Measurements from ENCODE around the gene TAP2. TPM values are rescaled to one million over a fixed set of nuclear protein-coding genes. Genes with fewer than 3 reads are reported as not detected.
"Not testable (repeated sequence)": the region's sequence is repeated elsewhere in the genome, so short reads cannot be mapped to it uniquely, and the experiment has no call there.

TAP2 gene
- total RNA-seq, 2 experiments from 2014 or later, result 178 to 199 TPM

- POLR2A ChIA-PET, result no interaction called here
These were observed 18.8 kb downstream of the TAP2 start for GRCh38 chr6:32819729-32820128.

GRCh38 chr6:32818867-32819266, 19.7 kb downstream of the TAP2 start:
- ChIA-PET POLR2A (no interaction called here), CTCF (no interaction called here)

More at GRCh38 chr6:32819729-32820128, 18.8 kb downstream of the TAP2 start:
- CTCF ChIA-PET, result interaction anchor here (0.9 kb wide), 1 partner anchor 19 kb away, joined by 3 read pairs; the partner anchor contains the start of gene TAP2

GRCh38 chr6:32816746-32817204, 21.8 kb downstream of the TAP2 start, which contains the start of gene HLA-DOB:
TSS of gene HLA-DOB (minus strand) at chr6:32817002. CDS start at chr6:32816951, 51 bp downstream.
- CTCF ChIA-PET, result no interaction called here

GRCh38 chr6:32815996-32816395, 22.5 kb downstream of the TAP2 start:
- ChIA-PET CTCF (no interaction called here), POLR2A (no interaction called here)

More at GRCh38 chr6:32816746-32817204, 21.8 kb downstream of the TAP2 start, which contains the start of gene HLA-DOB:
- POLR2A ChIA-PET, result no interaction called here

- CTCF ChIA-PET, result no interaction called here
- POLR2A ChIA-PET, result interaction anchor here (0.6 kb wide), 1 partner anchor 62 kb away, joined by 4 read pairs; no protein-coding TSS in a partner anchor
These were observed 23.4 kb downstream of the TAP2 start for GRCh38 chr6:32815115-32815514.

- ChIA-PET CTCF (no interaction called here), POLR2A (interaction anchor here (0.6 kb wide), 1 partner anchor 63 kb away, joined by 4 read pairs; no protein-coding TSS in a partner anchor)
These were observed 24.4 kb downstream of the TAP2 start for GRCh38 chr6:32814145-32814544.

GRCh38 chr6:32809171-32809570, 29.4 kb downstream of the TAP2 start:
- ChIA-PET CTCF (interaction anchor here (0.6 to 1.0 kb wide), 2 partner anchors 395 to 716 kb away, joined by 3 read pairs; no protein-coding TSS in a partner anchor), POLR2A (no interaction called here)

- CTCF ChIA-PET, result interaction anchor here (1.4 to 1.5 kb wide), 2 partner anchors 61 to 394 kb away, joined by 3 read pairs; no protein-coding TSS in a partner anchor
- POLR2A ChIA-PET, result no interaction called here
These were observed 31.4 kb downstream of the TAP2 start for GRCh38 chr6:32807020-32807580.

GRCh38 chr6:32805404-32805803, 33.1 kb downstream of the TAP2 start:
- POLR2A ChIA-PET, CTCF ChIA-PET: not testable (repeated sequence)

GRCh38 chr6:32803416-32803815, 35.1 kb downstream of the TAP2 start:
- ChIA-PET POLR2A (no interaction called here), CTCF (no interaction called here)

- ChIA-PET CTCF (interaction anchor here (0.8 to 1.2 kb wide), 3 partner anchors 10 to 38 kb away, joined by 3 to 5 read pairs (median 4); partner anchors contain the start of gene TAP2), POLR2A (no interaction called here)
These were observed 38.8 kb downstream of the TAP2 start for GRCh38 chr6:32799740-32800139.

- ChIA-PET CTCF (interaction anchor here (0.8 to 1.2 kb wide), 3 partner anchors 11 to 39 kb away, joined by 3 to 5 read pairs (median 4); partner anchors contain the start of gene TAP2), POLR2A (no interaction called here)
These were observed 39.4 kb downstream of the TAP2 start for GRCh38 chr6:32799168-32799567.

GRCh38 chr6:32796848-32797776, 41.4 kb downstream of the TAP2 start:
- POLR2A ChIA-PET, result no interaction called here
- CTCF ChIA-PET, result interaction anchor here (0.6 to 1.6 kb wide), 4 partner anchors 10 to 382 kb away, joined by 3 to 7 read pairs (median 4); no protein-coding TSS in a partner anchor

- ChIA-PET CTCF (interaction anchor here (1.0 to 1.8 kb wide), 4 partner anchors 60 to 381 kb away, joined by 4 to 5 read pairs (median 4); no protein-coding TSS in a partner anchor), POLR2A (interaction anchor here (0.6 kb wide), 1 partner anchor 44 kb away, joined by 3 read pairs; the partner anchor contains the start of gene TAP2)
These were observed 44.0 kb downstream of the TAP2 start for GRCh38 chr6:32794510-32794909.

- POLR2A ChIA-PET, result no interaction called here
These were observed 45.6 kb downstream of the TAP2 start for GRCh38 chr6:32792901-32793435.

GRCh38 chr6:32790306-32790705, 48.2 kb downstream of the TAP2 start:
- POLR2A ChIA-PET, result no interaction called here
- CTCF ChIA-PET, result no interaction called here

More at GRCh38 chr6:32792901-32793435, 45.6 kb downstream of the TAP2 start:
- CTCF ChIA-PET, result interaction anchor here (1.8 kb wide), 1 partner anchor 62 kb away, joined by 4 read pairs; no protein-coding TSS in a partner anchor
